HG03175 (cell line): Measurements from ENCODE around the gene LOXL3.
"Not testable (repeated sequence)": the region's sequence is repeated elsewhere in the genome, so short reads cannot be mapped to it uniquely, and the experiment has no call there.

ENCODE experiments used
- ATAC-seq: cut with Tn5 transposase; IDR thresholded peaks from one replicate; pipeline ENCODE4 v1.9.1; 2021; ENCODE audit warnings: mild to moderate bottlenecking, moderate library complexity; ENCODE audit not compliant: unreplicated experiment

LOXL3 gene

GRCh38 chr2:74575320-74575719 is 21.6 kb upstream of the LOXL3 start:
- ATAC-seq = no peak

- no peak for ATAC-seq
Measured at GRCh38 chr2:74573747-74574562, 20.2 kb upstream of the LOXL3 start.

GRCh38 chr2:74572178-74572925 is 18.6 kb upstream of the LOXL3 start:
- ATAC-seq = no peak

GRCh38 chr2:74571058-74571457 is 17.3 kb upstream of the LOXL3 start:
- peak; percentile 73 for ATAC-seq

- ATAC-seq = no peak
Measured at GRCh38 chr2:74569686-74570085, 15.9 kb upstream of the LOXL3 start.

- ATAC-seq = no peak
Measured at GRCh38 chr2:74567881-74568280, 14.1 kb upstream of the LOXL3 start.

DNA sequence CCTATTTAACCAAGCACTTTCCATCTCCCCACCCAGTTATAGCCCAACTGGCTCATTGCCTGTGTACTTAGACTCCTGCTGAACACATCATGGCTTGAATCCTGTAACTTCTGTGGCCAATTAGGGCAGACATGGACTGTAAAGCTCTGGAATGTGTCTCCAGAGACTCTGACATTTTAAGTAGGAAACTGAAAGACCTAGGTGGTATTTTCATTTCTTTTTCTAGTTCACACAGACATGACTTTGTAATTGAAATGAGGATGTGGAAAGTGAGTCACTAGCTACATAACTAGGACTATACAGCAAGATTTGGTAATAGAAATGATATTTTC is 13.0 kb upstream of the LOXL3 start:
- no peak for ATAC-seq

DNA sequence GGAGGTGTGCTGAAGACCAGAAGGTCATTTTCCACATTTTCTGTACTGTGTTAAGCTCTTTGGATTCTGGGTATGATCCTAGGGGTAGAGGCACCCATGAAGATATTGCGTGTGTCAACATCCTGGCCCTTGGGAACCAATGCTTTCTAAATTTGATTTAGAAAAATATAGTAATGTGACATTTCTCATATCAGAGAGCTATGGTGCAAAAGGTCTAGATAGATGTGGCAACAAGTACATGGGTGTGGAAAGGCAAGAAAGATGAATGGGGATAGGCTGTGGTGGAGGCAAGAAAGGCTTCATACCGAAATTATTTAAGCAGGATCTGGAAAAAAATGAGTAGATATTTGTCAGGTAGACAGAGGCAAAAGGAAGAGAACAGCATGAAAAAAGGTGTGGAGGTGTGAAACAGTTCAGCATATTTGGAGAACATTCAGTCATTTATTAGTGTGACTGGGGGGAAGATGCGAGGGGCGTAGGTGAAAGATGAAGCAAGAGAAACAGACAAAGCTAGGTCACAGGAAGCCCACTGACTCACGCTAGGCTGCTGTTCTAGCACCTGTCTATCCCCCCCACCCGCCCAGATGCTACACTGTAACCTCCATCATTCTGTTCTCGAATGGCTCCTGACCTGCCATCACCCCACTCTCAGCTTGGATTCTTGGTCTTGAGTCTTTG is 12.5 kb upstream of the LOXL3 start:
- ATAC-seq = no peak

DNA sequence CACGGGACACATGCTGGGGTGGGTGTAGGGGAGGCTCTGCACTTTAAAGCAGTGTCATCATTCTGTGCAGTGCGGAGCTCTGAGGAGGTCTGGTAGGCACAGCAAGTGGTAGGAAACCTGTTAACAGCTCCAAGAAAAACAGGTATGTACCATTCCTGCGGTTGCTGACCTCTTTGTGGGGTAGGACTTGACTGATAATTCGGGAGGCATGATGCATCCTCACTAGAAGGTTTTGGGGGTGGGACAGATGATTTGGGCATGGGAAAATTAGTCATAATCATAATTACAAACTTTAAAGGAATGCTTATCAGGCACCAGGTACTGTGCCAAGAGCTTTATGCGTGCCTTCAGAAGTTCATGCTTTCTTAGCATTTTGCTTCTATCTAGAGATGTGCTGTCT is 10.5 kb upstream of the LOXL3 start:
- no peak for ATAC-seq

- ATAC-seq = no peak
Measured at GRCh38 chr2:74562126-74562775, 8.5 kb upstream of the LOXL3 start.

DNA sequence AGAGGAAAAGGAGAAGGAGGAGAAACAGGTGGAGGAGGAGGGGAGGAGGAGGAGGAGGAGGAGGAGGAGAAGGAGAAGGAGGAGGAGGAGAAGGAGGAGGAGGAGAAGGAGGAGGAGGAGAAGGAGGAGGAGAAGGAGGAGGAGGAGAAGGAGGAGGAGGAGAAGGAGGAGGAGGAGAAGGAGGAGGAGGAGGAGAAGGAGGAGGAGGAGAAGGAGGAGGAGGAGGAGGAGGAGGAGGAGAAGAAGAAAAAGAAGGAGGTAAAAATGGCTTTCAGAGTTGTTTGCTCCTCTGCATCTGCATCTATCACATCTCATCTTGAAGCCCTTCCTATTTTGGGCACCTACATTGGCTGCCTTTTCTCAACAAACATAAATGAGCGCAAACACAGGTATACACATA is 7.3 kb upstream of the LOXL3 start:
- ATAC-seq = not testable (repeated sequence)

GRCh38 chr2:74560591-74560990 is 6.8 kb upstream of the LOXL3 start:
- ATAC-seq = no peak

- ATAC-seq = no peak
Measured at GRCh38 chr2:74559912-74560311, 6.2 kb upstream of the LOXL3 start.

DNA sequence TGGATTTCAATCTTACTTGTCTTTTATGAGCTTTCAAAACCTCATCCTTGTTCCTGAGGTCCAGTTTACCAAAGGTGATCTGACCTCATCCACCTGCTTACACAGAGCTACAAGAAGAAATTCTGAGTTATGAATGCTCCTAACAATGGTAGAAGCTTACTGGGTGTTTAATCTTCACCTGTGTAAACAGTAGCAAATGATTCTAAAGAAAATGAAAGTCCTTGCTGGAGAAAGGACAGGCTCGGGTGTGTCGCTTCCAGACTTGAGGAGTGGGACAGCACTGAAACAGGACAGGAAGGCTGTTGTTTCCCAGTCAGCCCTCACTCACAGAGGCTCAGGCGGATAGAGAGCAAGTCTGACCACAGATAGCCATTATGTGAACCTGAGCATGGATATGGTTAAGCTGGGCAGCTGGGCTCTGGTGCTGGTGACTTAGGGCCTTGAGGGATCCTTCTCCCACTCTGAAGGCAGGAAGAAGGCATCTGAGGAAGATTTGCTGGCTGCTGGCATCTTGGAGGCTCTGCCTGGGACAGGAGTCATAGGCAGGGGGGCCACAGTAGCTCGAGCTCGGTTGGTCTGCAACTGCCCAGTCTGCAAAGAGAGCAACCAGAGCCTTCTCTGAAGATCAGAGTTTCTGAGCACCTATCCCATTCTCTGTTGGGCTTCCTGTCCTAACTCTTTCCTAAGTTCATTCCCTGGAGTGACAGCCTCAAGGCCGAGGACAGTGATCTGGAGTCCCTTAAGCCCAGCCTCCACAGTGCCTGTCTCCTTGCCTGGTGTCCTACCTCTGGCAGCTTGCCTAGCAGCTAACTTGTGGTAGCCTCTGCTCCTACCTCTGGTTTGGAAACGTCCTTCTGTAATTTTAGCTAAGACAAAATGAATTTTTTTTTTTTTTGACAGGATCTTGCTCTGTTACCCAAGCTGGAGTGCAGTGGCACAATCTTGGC is 4.8 kb upstream of the LOXL3 start:
- no peak for ATAC-seq

GRCh38 chr2:74556831-74557370 is 3.2 kb upstream of the LOXL3 start:
- no peak for ATAC-seq

DNA sequence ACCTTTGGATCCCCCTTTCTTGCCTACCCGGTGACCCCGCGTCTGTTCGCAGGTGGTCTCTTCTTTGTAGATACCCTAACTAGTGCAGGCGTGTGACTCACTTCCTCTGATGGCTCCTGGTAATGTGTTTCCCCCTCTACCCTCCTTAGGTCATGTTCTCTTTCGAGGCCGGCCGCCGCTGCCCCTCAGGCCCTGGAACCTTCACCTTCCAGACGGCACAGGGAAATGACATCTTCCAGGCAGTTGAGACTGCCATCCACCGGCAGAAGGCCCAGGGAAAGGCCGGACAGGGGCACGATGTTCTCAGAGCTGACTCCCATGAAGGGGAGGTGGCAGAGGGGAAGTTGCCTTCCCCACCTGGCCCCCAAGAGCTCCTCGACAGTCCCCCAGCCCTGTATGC is 2.4 kb upstream of the LOXL3 start:
- ATAC-seq = no peak

GRCh38 chr2:74555610-74556103 is 1.9 kb upstream of the LOXL3 start:
- no peak for ATAC-seq

DNA sequence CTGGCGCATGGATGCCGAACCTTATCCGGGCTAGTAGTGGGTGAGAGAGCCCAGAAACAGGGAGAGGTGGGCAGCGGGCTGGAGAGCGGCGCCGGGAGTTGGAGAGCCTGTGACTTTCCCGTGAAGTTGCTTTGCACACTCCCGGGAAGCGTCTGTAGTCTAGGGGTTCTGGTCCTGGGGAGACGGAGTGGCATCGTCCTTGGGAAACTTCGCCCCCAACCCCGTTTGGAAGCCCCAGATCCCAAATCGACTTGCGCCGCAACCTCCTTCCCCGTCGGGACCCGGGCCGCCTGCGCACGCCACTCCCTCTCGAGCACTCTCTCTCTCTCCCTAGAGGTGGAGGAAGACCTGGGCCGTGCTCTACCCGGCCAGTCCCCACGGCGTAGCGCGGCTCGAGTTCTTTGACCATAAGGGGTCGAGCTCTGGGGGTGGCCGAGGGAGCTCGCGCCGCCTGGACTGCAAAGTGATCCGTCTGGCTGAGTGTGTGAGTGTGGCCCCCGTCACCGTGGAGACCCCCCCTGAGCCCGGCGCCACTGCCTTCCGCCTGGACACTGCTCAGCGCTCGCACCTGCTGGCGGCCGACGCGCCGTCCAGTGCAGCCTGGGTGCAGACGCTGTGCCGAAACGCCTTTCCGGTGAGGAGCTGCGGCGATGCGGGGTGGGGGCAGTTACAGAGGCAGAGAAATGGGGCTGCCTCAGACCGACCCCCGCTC is 1.2 kb upstream of the LOXL3 start:
- peak; percentile 61 for ATAC-seq
